Keratinocyte (primary cell): ENCODE data around the gene TMEM87B. TPM values are rescaled to one million over a fixed set of nuclear protein-coding genes. Genes with fewer than 3 reads are reported as not detected.

Source experiments
- DNase-seq: peaks from one replicate; pipeline ENCODE4 v3.0.0-alpha.2; 2011; ENCODE audit warnings: low read depth, missing footprints, low spot score
- FAIRE-seq: peaks from 2 replicates; lab custom pipeline; 2011; peaks lifted over from hg19 to GRCh38; lab: Jason Lieb, UNC
- H2AFZ ChIP-seq: 2 replicates; pipeline ENCODE4 v1.6.0; 2012; ENCODE audit warnings: low read length, control low read depth, inconsistent platforms; ENCODE audit not compliant: control insufficient read depth
- H3K27ac ChIP-seq: 2 replicates; pipeline ENCODE4 v1.5.1; 2011; ENCODE audit warnings: low read length; ENCODE audit not compliant: control insufficient read depth, insufficient read depth
- H3K27me3 ChIP-seq: 3 replicates; pipeline ENCODE4 v1.6.0; 2011; ENCODE audit warnings: low read length; ENCODE audit not compliant: control insufficient read depth, insufficient read depth; ENCODE audit errors: extremely low read depth
- H3K36me3 ChIP-seq, 2 experiments: 2 replicates in 1 of 2; 3 replicates in 1 of 2; pipeline ENCODE4 v1.5.1; 2011; ENCODE audit warnings: low read length in 2 of 2, mild to moderate bottlenecking in 1 of 2; ENCODE audit not compliant: control insufficient read depth in 2 of 2, insufficient read depth in 2 of 2; ENCODE audit errors: extremely low read depth in 1 of 2
- H3K4me1 ChIP-seq: 3 replicates; pipeline ENCODE4 v1.5.1; 2011; ENCODE audit warnings: low read length; ENCODE audit not compliant: control insufficient read depth, insufficient read depth; ENCODE audit errors: extremely low read depth
- H3K4me2 ChIP-seq: 3 replicates; pipeline ENCODE4 v1.6.0; 2011; ENCODE audit warnings: low read depth, low read length; ENCODE audit not compliant: control insufficient read depth, insufficient read depth; ENCODE audit errors: extremely low read depth
- H3K4me3 ChIP-seq, 3 experiments: fragments of 200-600 bp in 1 of 3; sonication (generic) in 1 of 3; 2 replicates in 2 of 3; 3 replicates in 1 of 3; pipeline ENCODE4 v1.5.1; 2011 to 2016; ENCODE audit warnings: low read length in 3 of 3, mild to moderate bottlenecking in 3 of 3, control low read depth in 2 of 3, inconsistent platforms in 1 of 3, low read depth in 1 of 3, mixed read lengths in 1 of 3, mixed run types in 1 of 3, moderate library complexity in 1 of 3; ENCODE audit not compliant: control insufficient read depth in 2 of 3, insufficient read depth in 2 of 3; ENCODE audit errors: extremely low read depth in 1 of 3
- H3K79me2 ChIP-seq: 2 replicates; pipeline ENCODE4 v1.6.0; 2012; ENCODE audit warnings: low read length; ENCODE audit not compliant: control insufficient read depth, insufficient read depth
- H3K9ac ChIP-seq: 3 replicates; pipeline ENCODE4 v1.6.0; 2011; ENCODE audit warnings: low read length; ENCODE audit not compliant: control insufficient read depth, insufficient read depth; ENCODE audit errors: extremely low read depth
- H3K9me1 ChIP-seq: 3 replicates; pipeline ENCODE4 v1.6.0; 2011; ENCODE audit warnings: low read length; ENCODE audit not compliant: control insufficient read depth, insufficient read depth; ENCODE audit errors: extremely low read depth
- H3K9me3 ChIP-seq: 2 replicates; pipeline ENCODE4 v1.5.1; 2012; ENCODE audit warnings: low read depth, low read length; ENCODE audit not compliant: control insufficient read depth
- H4K20me1 ChIP-seq: 3 replicates; pipeline ENCODE4 v1.6.0; 2011; ENCODE audit warnings: low read length; ENCODE audit not compliant: control insufficient read depth, insufficient read depth; ENCODE audit errors: extremely low read depth
- CTCF ChIP-seq, 3 experiments: IDR thresholded peaks in 1 of 3; conservative IDR thresholded peaks in 1 of 3; optimal IDR thresholded peaks in 1 of 3; 2 replicates in 2 of 3; 3 replicates in 1 of 3; pipeline versions ENCODE3 to v1.5.1; 2011; ENCODE audit warnings: low read length in 3 of 3, mild to moderate bottlenecking in 3 of 3, moderate library complexity in 2 of 3, control low read depth in 1 of 3, inconsistent platforms in 1 of 3; ENCODE audit not compliant: insufficient read depth in 2 of 3; ENCODE audit errors: extremely low read depth in 1 of 3
- EZH2 ChIP-seq: IDR thresholded peaks from one replicate; pipeline ENCODE4 v1.6.1; 2012; ENCODE audit warnings: inconsistent platforms, mild to moderate bottlenecking, low read length, moderate library complexity
- dilution Hi-C: fragments of 300-500 bp; cut with MboI; formaldehyde crosslinking; loops from one replicate; pipeline ENCODE4 v1.7.0; 2020; ENCODE audit warnings: low sequenced_read_pairs; ENCODE audit not compliant: extremely low pct_ligation_motif_present
- polyA plus RNA-seq, 5 experiments: library from polyadenylated mRNA; depleted of rRNA in 3 of 5; stranded (reverse) in 3 of 5; stranded (forward) in 1 of 5; unstranded in 1 of 5; fragments of >200 nt; gene quantifications; 1 replicate in 1 of 5; 2 replicates in 3 of 5; 3 replicates in 1 of 5; pipeline versions ENCODE4 v1.2.1 to v1.2.3, GENCODE V29; 2011 to 2012; ENCODE audit warnings: missing spikeins in 2 of 5, low read depth in 1 of 5, low replicate concordance in 1 of 5

Gene TMEM87B
- polyA plus RNA-seq, 1 donor (not counting 4 experiments of a cell fraction or from before 2014, with no cell fraction given), result 37.3 TPM

- Histone ChIP-seq H3K27me3 (no peaks in the 10 kb centered on the region), H3K4me1 (peaks cover 10% of the 10 kb centered on the region), H4K20me1 (no peaks in the 10 kb centered on the region), H3K36me3 (peaks cover 16 to 19% of the 10 kb centered on the region in 2 experiments), H3K4me3 (no peak overlapping the region), H3K4me2 (no peak overlapping the region), H3K9me3 (no peaks in the 10 kb centered on the region), H3K79me2 (no peaks in the 10 kb centered on the region), H3K9me1 (no peaks in the 10 kb centered on the region), H3K27ac (no peak overlapping the region), H2AFZ (no peak overlapping the region), H3K9ac (no peak overlapping the region)
- DNase-seq, result no peak
- no peak for FAIRE-seq
- TF ChIP-seq EZH2, result no peak
- no peak for TF ChIP-seq CTCF (optimal IDR thresholded peaks at IDR 0.05 in 1 of 3, IDR thresholded peaks at IDR 0.05 in 1 of 3, conservative IDR thresholded peaks at IDR 0.05 in 1 of 3; ENCODE audit: extremely low read depth in 1 of 3, insufficient read depth in 2 of 3, low read length in 3 of 3)
- dilution Hi-C loops, result no loop called here
Measured at GRCh38 chr2:112096098-112096497, 41.0 kb downstream of the TMEM87B start.

- Histone ChIP-seq H3K4me1 (no peaks in the 10 kb centered on the region), H3K79me2 (no peaks in the 10 kb centered on the region), H3K27ac (no peak overlapping the region), H2AFZ (no peak overlapping the region), H3K9ac (no peak overlapping the region), H3K9me3 (no peaks in the 10 kb centered on the region), H4K20me1 (no peaks in the 10 kb centered on the region), H3K9me1 (no peaks in the 10 kb centered on the region), H3K4me3 (no peak overlapping the region), H3K36me3 (peaks cover 6 to 20% of the 10 kb centered on the region in 2 experiments), H3K27me3 (no peaks in the 10 kb centered on the region), H3K4me2 (no peak overlapping the region)
- dilution Hi-C loops, result no loop called here
- FAIRE-seq (no peak), DNase-seq (no peak)
- TF ChIP-seq EZH2, result no peak
- no peak for TF ChIP-seq CTCF (optimal IDR thresholded peaks at IDR 0.05 in 1 of 3, IDR thresholded peaks at IDR 0.05 in 1 of 3, conservative IDR thresholded peaks at IDR 0.05 in 1 of 3; ENCODE audit: extremely low read depth in 1 of 3, insufficient read depth in 2 of 3, low read length in 3 of 3)
Measured at GRCh38 chr2:112108178-112108832, 53.2 kb downstream of the TMEM87B start.
